Stimulated activated naive CD8-positive, alpha-beta T cell treated with anti-CD3 and anti-CD28 coated beads, Interleukin-15, Interleukin-2, amounts not matched to agents 100 ng/mL and 50 ng/mL, for 24 hours (primary cell): ENCODE data around the gene VEPH1.

Source experiments
- H3K27ac Mint-ChIP-seq: one replicate; pipeline ENCODE4 v1.8.0; 2021; ENCODE audit warnings: mild to moderate bottlenecking, mixed read lengths
- H3K27me3 Mint-ChIP-seq: one replicate; pipeline ENCODE4 v1.8.0; 2021; ENCODE audit warnings: mixed read lengths
- H3K36me3 Mint-ChIP-seq: one replicate; pipeline ENCODE4 v1.8.0; 2021; ENCODE audit warnings: low read depth, mixed read lengths
- H3K4me1 Mint-ChIP-seq: one replicate; pipeline ENCODE4 v1.8.0; 2021; ENCODE audit warnings: low read depth, mixed read lengths
- H3K4me3 Mint-ChIP-seq: one replicate; pipeline ENCODE4 v1.8.0; 2021; ENCODE audit warnings: mild to moderate bottlenecking, mixed read lengths
- H3K9me3 Mint-ChIP-seq: one replicate; pipeline ENCODE4 v1.8.0; 2021; ENCODE audit warnings: mixed read lengths

VEPH1 gene

DNA sequence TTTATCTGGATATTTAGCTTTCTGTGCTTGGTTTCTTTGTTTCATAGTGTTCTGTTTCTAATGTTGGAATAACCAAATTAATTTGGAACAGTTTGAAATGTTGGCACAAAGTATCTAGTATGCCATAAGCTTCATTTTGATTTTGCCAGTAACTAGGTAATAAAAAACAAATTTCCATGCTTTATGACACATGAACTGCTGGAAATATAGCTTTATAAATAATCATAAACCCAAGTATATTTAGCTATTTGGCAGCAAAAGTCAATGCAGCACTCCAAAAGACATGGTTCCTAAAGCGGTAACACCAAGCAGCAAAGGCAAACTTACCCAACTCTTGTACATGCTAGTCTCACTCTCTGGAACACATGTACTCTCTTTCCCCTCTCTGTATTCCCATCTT lies 237.3 kb downstream of the VEPH1 start:
- H3K4me1 Mint-ChIP-seq = no peaks in the 10 kb centered on the region
- no peak overlapping the region for H3K27ac Mint-ChIP-seq
- no peaks in the 10 kb centered on the region for H3K27me3 Mint-ChIP-seq
- H3K4me3 Mint-ChIP-seq = no peak overlapping the region
- no peaks in the 10 kb centered on the region for H3K9me3 Mint-ChIP-seq
- H3K36me3 Mint-ChIP-seq = no peaks in the 10 kb centered on the region

DNA sequence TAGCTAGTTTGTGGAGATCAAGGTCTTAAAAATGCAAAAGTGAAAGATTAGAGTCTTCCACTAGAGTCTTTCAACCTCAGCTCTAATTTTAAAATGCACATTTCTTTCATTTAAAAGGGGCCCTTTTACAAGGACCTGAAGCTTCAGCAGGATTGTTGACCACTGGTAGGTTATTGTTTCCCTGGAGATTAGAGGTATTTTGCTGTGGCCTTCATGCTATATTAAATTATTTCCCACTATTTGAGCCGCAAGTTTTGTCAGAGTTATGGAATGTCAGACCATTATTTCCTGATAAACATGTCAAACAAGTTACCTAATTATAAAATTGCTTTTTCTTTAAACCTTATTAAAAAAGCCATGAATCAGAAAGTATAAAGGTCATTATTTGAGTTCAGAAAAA lies 240.2 kb downstream of the VEPH1 start:
- no peaks in the 10 kb centered on the region for H3K27me3 Mint-ChIP-seq
- no peak overlapping the region for H3K27ac Mint-ChIP-seq
- H3K9me3 Mint-ChIP-seq = no peaks in the 10 kb centered on the region
- H3K4me1 Mint-ChIP-seq = no peaks in the 10 kb centered on the region
- H3K36me3 Mint-ChIP-seq = no peaks in the 10 kb centered on the region
- no peak overlapping the region for H3K4me3 Mint-ChIP-seq

DNA sequence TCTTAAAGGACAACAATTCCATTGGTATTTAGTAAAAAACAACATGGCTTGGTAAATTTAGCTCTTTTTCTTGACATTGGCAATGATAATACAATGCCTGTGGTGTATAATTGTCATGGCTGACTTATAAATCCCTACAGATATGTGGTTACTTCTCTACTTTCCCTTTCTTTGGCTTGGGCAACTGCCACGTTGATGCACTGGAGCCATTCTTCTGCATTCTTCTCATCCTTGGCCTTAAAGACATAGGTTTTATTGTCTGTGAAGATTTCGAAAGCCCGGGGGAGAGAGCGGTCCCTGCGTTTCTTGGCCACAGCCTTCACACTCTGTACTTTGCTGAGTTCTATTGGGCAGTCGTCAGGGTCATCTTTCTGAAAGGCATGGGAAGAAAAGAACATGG lies 242.2 kb downstream of the VEPH1 start:
- H3K9me3 Mint-ChIP-seq = no peaks in the 10 kb centered on the region
- no peaks in the 10 kb centered on the region for H3K27me3 Mint-ChIP-seq
- H3K27ac Mint-ChIP-seq = no peak overlapping the region
- no peaks in the 10 kb centered on the region for H3K36me3 Mint-ChIP-seq
- no peaks in the 10 kb centered on the region for H3K4me1 Mint-ChIP-seq
- H3K4me3 Mint-ChIP-seq = no peak overlapping the region

DNA sequence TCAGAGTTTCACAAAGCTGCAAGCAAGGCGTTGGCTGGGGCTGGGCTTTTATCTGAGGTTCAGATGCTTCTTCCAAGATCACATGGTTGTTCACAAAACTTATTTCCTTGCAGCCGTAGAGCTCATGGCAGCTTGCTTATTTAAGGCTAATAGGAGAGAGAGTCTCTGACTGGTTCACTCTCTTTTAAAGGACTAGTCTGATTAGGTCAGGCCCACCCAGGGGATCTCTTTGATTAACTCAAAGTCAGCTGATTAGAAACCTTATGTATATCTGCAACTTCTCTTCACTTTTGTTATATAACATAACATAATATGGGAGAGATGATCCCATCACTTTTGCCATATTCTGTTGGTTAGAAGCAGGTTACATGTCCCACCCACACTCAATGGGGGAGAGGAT lies 243.4 kb downstream of the VEPH1 start:
- Mint-ChIP-seq H3K27me3 (no peaks in the 10 kb centered on the region), H3K4me3 (no peak overlapping the region), H3K9me3 (no peaks in the 10 kb centered on the region), H3K36me3 (no peaks in the 10 kb centered on the region), H3K4me1 (no peaks in the 10 kb centered on the region), H3K27ac (no peak overlapping the region)

DNA sequence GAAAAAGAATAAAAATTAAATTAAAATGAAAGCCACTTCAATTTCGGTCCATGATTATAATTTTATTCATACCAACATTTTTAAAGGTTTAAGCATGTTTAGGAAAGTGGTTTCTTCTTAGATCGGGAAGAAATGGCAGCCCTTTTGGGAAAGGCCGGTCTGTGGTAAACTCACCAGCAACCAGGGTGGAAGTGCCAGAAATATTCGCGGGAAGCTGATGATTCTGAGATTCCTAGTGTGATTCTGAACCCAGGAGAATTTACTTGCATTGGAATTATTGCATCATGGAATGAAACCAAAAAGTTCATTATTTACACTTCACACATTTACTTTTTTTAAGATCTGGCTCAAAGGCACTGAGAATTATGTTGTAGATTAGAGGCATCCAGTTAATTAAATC lies 246.1 kb downstream of the VEPH1 start:
- H3K27ac Mint-ChIP-seq = no peak overlapping the region
- H3K4me3 Mint-ChIP-seq = no peak overlapping the region
- no peaks in the 10 kb centered on the region for H3K9me3 Mint-ChIP-seq
- H3K4me1 Mint-ChIP-seq = no peaks in the 10 kb centered on the region
- no peaks in the 10 kb centered on the region for H3K27me3 Mint-ChIP-seq
- H3K36me3 Mint-ChIP-seq = peaks cover 5% of the 10 kb centered on the region

DNA sequence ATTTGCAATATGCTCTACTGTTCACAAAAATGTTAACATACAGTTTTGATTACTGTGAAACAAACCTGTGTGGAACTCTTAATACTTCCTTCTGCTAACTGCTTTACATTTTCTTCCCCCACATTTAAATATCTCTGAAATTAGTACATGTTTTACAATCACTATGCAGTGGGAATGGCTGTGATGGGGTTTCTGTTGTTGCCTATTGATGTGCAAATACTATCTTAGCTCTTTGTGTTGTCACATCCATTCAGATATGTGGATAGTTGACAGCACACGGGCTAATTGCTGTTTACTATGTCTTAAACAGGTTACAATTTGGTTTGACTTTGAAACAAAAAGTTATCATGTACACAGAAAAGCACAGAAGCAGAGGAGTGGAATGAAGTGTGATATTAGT lies 247.4 kb downstream of the VEPH1 start:
- Mint-ChIP-seq H3K27ac (no peak overlapping the region), H3K9me3 (no peaks in the 10 kb centered on the region), H3K36me3 (peaks cover 5% of the 10 kb centered on the region), H3K27me3 (no peaks in the 10 kb centered on the region), H3K4me3 (no peak overlapping the region), H3K4me1 (no peaks in the 10 kb centered on the region)

DNA sequence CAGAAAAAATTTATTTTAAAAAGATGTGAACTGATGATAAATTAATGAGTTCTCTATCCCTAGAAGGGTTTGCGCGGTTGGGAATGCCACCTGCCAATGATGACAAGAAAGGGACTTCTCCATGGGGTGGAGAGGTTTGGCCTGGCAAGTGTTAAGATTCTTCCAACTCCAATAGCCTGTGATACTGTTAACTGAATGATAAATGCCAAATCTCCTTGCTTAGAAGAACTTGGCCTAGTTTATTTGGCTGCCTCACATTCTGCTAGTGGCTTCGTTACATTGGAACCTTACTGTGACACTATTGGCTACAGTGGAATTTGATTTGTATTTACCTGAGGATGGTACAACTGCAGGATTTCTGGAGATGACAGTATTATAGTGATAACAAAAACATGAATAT lies 251.5 kb downstream of the VEPH1 start:
- peaks cover 5% of the 10 kb centered on the region for H3K36me3 Mint-ChIP-seq
- H3K4me1 Mint-ChIP-seq = peaks cover 7% of the 10 kb centered on the region
- H3K27ac Mint-ChIP-seq = no peak overlapping the region
- H3K27me3 Mint-ChIP-seq = no peaks in the 10 kb centered on the region
- no peak overlapping the region for H3K4me3 Mint-ChIP-seq
- no peaks in the 10 kb centered on the region for H3K9me3 Mint-ChIP-seq

DNA sequence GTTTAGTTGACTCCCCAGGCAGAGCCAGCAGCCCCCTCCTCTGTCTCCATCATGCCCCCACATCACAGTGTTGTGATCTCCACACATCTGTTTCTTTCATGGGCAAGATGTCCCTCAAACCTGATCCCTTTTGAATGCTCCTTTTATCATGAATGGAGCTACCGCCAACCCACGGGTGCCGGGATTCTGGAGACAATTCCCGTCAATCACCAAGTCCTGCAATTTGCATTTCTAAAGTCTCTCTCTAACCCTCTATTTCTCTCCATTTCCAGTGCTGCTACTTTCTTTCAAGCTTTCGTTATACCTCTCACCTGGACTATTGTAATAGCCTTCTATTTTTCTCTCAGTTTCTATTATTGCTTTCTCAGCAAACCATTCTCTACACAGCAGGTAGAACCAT lies 253.6 kb downstream of the VEPH1 start:
- H3K4me1 Mint-ChIP-seq = peaks cover 7% of the 10 kb centered on the region
- H3K9me3 Mint-ChIP-seq = no peaks in the 10 kb centered on the region
- no peak overlapping the region for H3K4me3 Mint-ChIP-seq
- no peak overlapping the region for H3K27ac Mint-ChIP-seq
- no peaks in the 10 kb centered on the region for H3K27me3 Mint-ChIP-seq
- H3K36me3 Mint-ChIP-seq = peaks cover 5% of the 10 kb centered on the region

DNA sequence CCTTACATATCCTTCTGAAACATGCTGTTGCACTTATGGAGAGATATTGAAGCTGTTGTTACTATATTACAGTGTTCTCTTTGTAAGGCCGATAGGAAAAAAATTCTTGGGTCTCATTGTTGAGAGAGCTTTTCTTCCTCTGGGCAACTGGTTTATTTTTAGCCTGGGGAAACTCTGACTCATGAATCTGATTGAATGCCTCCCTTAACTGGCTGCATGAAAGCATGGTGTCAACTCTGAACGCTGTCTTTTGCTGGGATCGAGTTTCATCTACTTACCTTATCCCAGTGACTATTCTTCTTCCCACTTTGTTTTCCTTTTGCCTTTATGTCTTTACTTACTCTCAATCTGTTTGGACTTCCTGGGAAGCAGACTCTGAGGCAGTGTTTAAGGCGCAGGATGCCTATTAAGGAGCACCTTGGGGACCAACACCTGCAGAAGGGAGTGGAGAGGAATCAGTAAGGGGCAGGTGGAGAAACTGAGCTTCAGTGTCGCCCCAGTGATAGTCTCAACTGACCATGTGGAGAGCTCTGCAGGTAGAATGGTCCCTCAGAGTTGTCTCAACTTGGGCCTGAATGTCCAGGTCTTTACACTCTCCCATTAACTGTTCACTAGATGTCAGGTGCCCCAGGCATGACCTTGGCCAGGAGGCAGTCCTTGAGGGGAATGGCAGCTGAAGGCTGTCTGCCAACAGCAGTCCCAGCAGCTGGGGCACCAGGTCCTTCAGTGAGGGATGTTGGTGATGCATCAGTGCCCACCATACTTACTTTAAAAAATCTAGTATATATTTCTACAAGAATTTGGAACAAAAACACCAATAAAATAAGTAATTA lies 254.4 kb downstream of the VEPH1 start:
- H3K27ac Mint-ChIP-seq = no peak overlapping the region

DNA sequence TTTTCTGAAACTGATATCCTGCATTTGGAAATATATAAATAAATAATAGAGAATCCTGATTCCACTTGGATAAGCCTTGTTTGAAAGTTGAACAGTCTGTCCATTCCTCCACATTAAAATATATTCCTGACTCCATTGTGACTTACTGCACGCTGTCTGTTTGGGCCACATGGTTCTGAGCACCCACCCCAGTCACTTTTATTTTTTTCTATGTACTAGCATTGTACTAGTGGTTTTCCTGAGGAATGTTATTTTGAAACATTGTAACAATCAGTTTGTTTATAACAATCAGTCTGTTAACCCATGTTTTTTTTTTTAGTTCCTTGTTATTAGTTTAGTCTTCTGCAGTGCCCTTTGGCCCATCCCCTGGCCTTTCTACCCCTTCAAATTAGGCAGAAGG lies 255.8 kb downstream of the VEPH1 start:
- H3K9me3 Mint-ChIP-seq = no peaks in the 10 kb centered on the region
- H3K36me3 Mint-ChIP-seq = no peaks in the 10 kb centered on the region
- H3K4me3 Mint-ChIP-seq = no peak overlapping the region
- no peak overlapping the region for H3K27ac Mint-ChIP-seq
- peaks cover 7% of the 10 kb centered on the region for H3K4me1 Mint-ChIP-seq
- H3K27me3 Mint-ChIP-seq = no peaks in the 10 kb centered on the region

More for the DNA sequence above, 254.4 kb downstream of the VEPH1 start:
- Mint-ChIP-seq H3K36me3 (no peaks in the 10 kb centered on the region), H3K4me1 (peaks cover 7% of the 10 kb centered on the region), H3K9me3 (no peaks in the 10 kb centered on the region), H3K4me3 (no peak overlapping the region), H3K27me3 (no peaks in the 10 kb centered on the region)

DNA sequence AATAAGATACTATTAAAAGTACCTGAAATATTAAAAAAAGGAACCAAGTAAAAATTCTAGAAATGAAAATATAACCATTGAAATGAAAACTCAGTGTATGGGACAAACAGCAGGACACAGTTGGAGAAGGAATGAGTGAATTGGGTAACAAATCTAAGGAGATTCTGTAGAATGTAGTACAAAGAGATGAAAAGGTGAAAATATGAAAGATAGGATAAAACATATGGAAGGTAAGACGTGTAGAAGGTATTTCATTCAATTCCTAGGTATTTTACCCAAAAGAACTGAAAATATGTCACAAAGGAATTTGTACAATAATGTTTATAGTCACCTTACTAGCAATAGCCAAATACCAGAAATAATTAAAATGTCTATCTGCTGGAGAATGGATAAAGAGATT lies 260.4 kb downstream of the VEPH1 start:
- Mint-ChIP-seq H3K27me3 (no peaks in the 10 kb centered on the region), H3K9me3 (no peaks in the 10 kb centered on the region), H3K4me3 (no peak overlapping the region), H3K36me3 (no peaks in the 10 kb centered on the region), H3K4me1 (peaks cover 3% of the 10 kb centered on the region), H3K27ac (no peak overlapping the region)

DNA sequence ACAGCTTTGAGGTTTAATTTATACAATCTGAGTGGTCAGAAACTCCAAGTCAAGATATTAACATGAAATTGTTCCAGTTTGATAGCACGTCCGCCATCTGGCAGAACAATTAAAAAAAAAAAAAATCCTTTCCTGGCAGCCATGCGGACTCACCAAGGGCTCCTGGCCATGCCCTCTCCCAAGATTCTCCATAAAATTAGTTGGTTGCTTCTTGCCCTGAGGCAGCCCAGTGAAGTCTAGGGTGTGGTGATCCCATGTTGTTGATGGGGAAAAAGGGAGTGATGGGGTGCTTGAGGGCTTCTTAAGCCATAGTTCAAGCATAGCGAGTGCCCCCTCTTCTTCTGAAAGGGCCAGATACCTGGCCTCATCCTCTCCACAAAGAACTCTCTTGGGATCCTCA lies 261.6 kb downstream of the VEPH1 start:
- H3K4me1 Mint-ChIP-seq = no peaks in the 10 kb centered on the region
- H3K36me3 Mint-ChIP-seq = no peaks in the 10 kb centered on the region
- no peak overlapping the region for H3K27ac Mint-ChIP-seq
- H3K4me3 Mint-ChIP-seq = no peak overlapping the region
- no peaks in the 10 kb centered on the region for H3K9me3 Mint-ChIP-seq
- H3K27me3 Mint-ChIP-seq = no peaks in the 10 kb centered on the region

DNA sequence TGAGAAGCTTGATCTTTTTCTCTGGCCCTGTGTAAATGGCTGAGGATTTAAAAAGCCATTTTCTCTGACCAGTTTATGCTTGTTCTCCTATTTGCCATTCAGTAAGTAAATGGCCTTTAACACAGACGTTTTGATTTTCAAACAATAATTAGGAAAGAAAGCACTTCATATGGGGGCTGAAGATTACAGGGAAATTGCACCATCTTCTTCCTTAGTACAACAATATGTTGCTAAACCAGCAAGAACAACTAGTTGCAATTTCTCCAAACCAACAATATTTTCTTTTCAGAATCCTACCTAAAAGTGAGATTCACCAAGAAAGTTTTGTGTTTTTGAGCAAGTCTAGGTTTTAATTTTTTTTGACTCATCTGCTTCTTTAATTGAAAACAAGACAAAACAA lies 262.8 kb downstream of the VEPH1 start:
- no peaks in the 10 kb centered on the region for H3K4me1 Mint-ChIP-seq
- H3K27me3 Mint-ChIP-seq = no peaks in the 10 kb centered on the region
- H3K27ac Mint-ChIP-seq = no peak overlapping the region
- H3K36me3 Mint-ChIP-seq = no peaks in the 10 kb centered on the region
- H3K4me3 Mint-ChIP-seq = no peak overlapping the region
- H3K9me3 Mint-ChIP-seq = no peaks in the 10 kb centered on the region

DNA sequence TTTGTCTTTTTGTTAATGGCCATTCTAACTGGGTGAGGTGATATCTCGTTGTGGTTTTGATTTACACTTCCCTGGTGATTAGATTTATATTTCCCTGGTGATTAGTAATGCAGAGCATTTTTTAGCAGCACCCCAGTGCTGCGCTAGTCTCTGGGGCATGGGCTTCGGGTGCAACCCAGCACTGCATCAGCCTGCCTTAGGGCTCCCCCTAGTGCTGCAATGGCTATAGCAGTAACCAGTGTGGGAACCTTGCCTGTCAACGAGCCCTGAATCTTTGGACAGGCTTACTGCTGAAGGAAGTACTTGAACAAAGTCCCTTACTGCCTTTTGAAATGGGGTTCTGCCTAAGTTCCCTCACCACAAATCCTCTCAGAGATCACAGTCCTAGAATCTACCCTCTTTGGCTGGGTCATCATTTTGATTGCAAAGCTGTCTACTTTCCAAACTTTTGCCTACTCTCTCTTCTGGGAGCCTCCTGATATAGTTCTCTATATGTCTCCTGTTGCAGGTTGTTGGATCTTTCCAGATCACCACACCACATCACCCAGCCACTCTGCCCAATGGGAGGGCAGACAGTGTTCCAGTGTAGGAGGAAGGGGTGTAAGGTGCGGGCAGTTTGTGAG lies 264.0 kb downstream of the VEPH1 start:
- Mint-ChIP-seq H3K4me1 (no peaks in the 10 kb centered on the region), H3K4me3 (no peak overlapping the region), H3K9me3 (no peaks in the 10 kb centered on the region), H3K27ac (no peak overlapping the region), H3K36me3 (no peaks in the 10 kb centered on the region), H3K27me3 (no peaks in the 10 kb centered on the region)

DNA sequence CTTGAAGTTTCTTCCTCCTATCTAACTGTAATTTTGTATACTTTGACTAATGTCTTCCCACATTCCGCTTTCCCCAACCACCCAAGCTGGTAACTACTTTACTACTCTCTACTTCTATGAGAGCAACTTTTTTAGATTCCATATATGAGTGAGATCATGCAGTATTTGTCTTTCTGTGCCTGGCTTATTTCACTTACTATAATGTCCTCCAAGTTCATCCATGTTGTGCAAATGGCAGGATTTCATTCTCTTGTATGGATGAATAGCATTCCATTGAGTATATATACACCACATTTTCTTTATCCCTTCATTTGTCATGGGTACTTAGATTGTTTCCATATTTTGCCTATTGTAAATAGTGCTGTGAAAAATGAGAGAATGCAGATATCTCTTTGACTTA lies 264.8 kb downstream of the VEPH1 start:
- no peaks in the 10 kb centered on the region for H3K4me1 Mint-ChIP-seq
- H3K27ac Mint-ChIP-seq = no peak overlapping the region
- no peaks in the 10 kb centered on the region for H3K36me3 Mint-ChIP-seq
- no peaks in the 10 kb centered on the region for H3K9me3 Mint-ChIP-seq
- no peaks in the 10 kb centered on the region for H3K27me3 Mint-ChIP-seq
- H3K4me3 Mint-ChIP-seq = no peak overlapping the region

DNA sequence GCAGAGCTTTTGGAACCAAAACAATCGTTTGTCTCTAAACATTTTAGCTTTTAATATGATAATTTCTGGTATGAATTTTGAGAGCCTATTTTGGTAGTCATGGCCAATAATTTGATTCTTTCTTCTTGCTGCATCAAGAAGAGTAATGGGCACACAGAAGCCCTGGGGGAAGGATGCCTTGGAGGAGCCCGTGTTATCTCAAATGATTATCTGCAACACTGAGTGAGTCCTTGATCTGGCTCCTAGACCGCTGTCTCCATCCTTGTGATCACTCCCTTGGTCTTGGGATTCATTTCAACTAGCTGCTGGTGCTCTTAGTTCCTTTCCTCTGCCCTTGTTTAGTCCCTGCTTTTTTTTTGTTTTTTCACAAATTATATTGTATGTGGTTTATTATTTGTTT lies 265.3 kb downstream of the VEPH1 start:
- Mint-ChIP-seq H3K36me3 (no peaks in the 10 kb centered on the region), H3K4me3 (no peak overlapping the region), H3K4me1 (no peaks in the 10 kb centered on the region), H3K9me3 (no peaks in the 10 kb centered on the region), H3K27ac (no peak overlapping the region), H3K27me3 (no peaks in the 10 kb centered on the region)
